Keratinocyte (primary cell): ENCODE data around the gene NAXD.

Experiments used
- CTCF ChIP-seq, 3 experiments: IDR thresholded peaks in 1 of 3; conservative IDR thresholded peaks in 1 of 3; optimal IDR thresholded peaks in 1 of 3; 2 replicates in 2 of 3; 3 replicates in 1 of 3; pipeline versions ENCODE3 to v1.5.1; 2011; ENCODE audit warnings: low read length in 3 of 3, mild to moderate bottlenecking in 3 of 3, moderate library complexity in 2 of 3, control low read depth in 1 of 3, inconsistent platforms in 1 of 3; ENCODE audit not compliant: insufficient read depth in 2 of 3; ENCODE audit errors: extremely low read depth in 1 of 3
- EZH2 ChIP-seq: IDR thresholded peaks from one replicate; pipeline ENCODE4 v1.6.1; 2012; ENCODE audit warnings: inconsistent platforms, mild to moderate bottlenecking, low read length, moderate library complexity

- no peak for TF ChIP-seq CTCF (optimal IDR thresholded peaks at IDR 0.05 in 1 of 3, IDR thresholded peaks at IDR 0.05 in 1 of 3, conservative IDR thresholded peaks at IDR 0.05 in 1 of 3; ENCODE audit: extremely low read depth in 1 of 3, insufficient read depth in 2 of 3, low read length in 3 of 3)
- TF ChIP-seq EZH2, result no peak
These were observed 9.7 kb downstream of the NAXD start for GRCh38 chr13:110624766-110625756.
